ENCODE results near the gene IL11.

DNA sequence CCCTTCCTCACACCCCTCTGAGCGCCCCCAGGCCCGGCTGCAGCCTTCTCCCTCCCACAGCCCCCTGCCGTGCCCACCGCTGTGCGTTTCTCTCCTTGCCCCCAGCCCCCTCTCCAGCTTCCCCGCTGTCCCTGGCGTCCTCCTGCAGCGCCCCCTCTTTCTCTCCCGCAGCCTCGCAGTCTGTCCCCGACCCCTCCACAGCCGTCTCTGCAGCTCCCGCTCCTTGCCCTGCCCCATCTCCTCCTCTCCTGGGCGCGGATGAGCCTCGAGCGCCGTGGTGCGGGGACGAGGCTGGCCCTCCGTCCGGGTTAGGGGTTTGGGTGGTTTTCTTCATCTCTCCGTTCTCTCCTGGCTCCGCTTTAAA, 29.5 kb downstream of the IL11 start:
- TF ChIP-seq POLR2A (IDR thresholded peaks at IDR 0.05) (no peak), CTCF (IDR thresholded peaks at IDR 0.05) (no peak)
